Breast epithelium (tissue), 3 donors: ENCODE results near the gene MSL1.

Experiments
- CTCF ChIP-seq, 3 donors: fragments of 450-650 bp; IDR thresholded peaks; one replicate each; pipeline ENCODE4 v1.5.1; 2016 to 2017; ENCODE audit warnings: antibody characterized with exemption in 3 of 3, mild to moderate bottlenecking in 3 of 3, moderate library complexity in 3 of 3
- POLR2A ChIP-seq: fragments of 450-650 bp; IDR thresholded peaks from one replicate; pipeline ENCODE4 v1.6.1; 2016; ENCODE audit warnings: antibody characterized with exemption, mild to moderate bottlenecking, moderate library complexity
- POLR2AphosphoS5 ChIP-seq, 3 donors: sonication (generic); formaldehyde crosslinking; IDR thresholded peaks; one replicate each; pipeline ENCODE4 v1.6.1; 2017; ENCODE audit warnings: antibody characterized with exemption in 3 of 3

GRCh38 chr17:40091691-40092397 is 29.9 kb upstream of the MSL1 start:
- TF ChIP-seq CTCF (IDR thresholded peaks at IDR 0.05) (no peak), POLR2A (no peak), POLR2AphosphoS5 (IDR thresholded peaks at IDR 0.05) (no peak)
